PC-3 (cell line): Measurements from ENCODE around the gene FOLR1. TPM values are rescaled to one million over a fixed set of nuclear protein-coding genes. Genes with fewer than 3 reads are reported as not detected.
A peak's percentile ranks its signal among the peaks of the same experiment; 100 is the strongest.

Experiments used
- ATAC-seq: fragments of 200-7000 bp; cut with Tn5 transposase; 2 replicates; pipeline ENCODE4 v1.9.1; 2020; ENCODE audit warnings: mild to moderate bottlenecking, moderate library complexity
- BruUV-seq: library from RNA; stranded (reverse); fragments of 400-500 nt; replicated peaks from 2 replicates; lab custom pipeline; 2021; lab: Mats Ljungman, UMichigan
- CTCF ChIA-PET: fragments of 300-600 bp; sonication (Branson Sonifier 250); formaldehyde crosslinking; loops from one replicate; lab custom pipeline; 2022; ENCODE audit warnings: antibody characterized with exemption; lab: Charles Lee
- POLR2A ChIA-PET: fragments of 300-600 bp; sonication (Branson Sonifier 250); formaldehyde crosslinking; loops from one replicate; lab custom pipeline; 2022; ENCODE audit warnings: antibody characterized with exemption; ENCODE audit not compliant: unreplicated experiment; lab: Charles Lee
- DNase-seq: peaks from one replicate; pipeline ENCODE4 v3.0.0-alpha.2; 2015
- H2AFZ ChIP-seq: fragments of 300-600 bp; sonication (generic); 2 replicates; pipeline ENCODE4 v1.6.0; 2016; ENCODE audit warnings: antibody characterized with exemption, low read length
- H3F3A ChIP-seq: fragments of 300-600 bp; sonication (generic); one replicate; pipeline ENCODE4 v1.6.0; 2017; ENCODE audit warnings: antibody characterized with exemption, low read length, control low read depth, mild to moderate bottlenecking; ENCODE audit not compliant: unreplicated experiment
- H3K27ac ChIP-seq: fragments of 300-600 bp; sonication (generic); 2 replicates; pipeline ENCODE4 v1.5.1; 2016; ENCODE audit warnings: mild to moderate bottlenecking, low read length
- H3K27me3 ChIP-seq: fragments of 300-600 bp; sonication (generic); 2 replicates; pipeline ENCODE4 v1.6.1; 2016; ENCODE audit warnings: low read length, mixed read lengths
- H3K36me3 ChIP-seq: fragments of 300-600 bp; sonication (generic); 2 replicates; pipeline ENCODE4 v1.6.1; 2016; ENCODE audit warnings: low read depth, mixed run types, low read length, mixed read lengths
- H3K4me1 ChIP-seq: fragments of 300-600 bp; sonication (generic); 2 replicates; pipeline ENCODE4 v1.5.1; 2016; ENCODE audit warnings: low read length; ENCODE audit not compliant: insufficient read depth
- H3K4me2 ChIP-seq: fragments of 300-600 bp; sonication (generic); 2 replicates; pipeline ENCODE4 v1.6.0; 2016; ENCODE audit warnings: low read length
- H3K4me3 ChIP-seq: fragments of 300-600 bp; sonication (generic); 2 replicates; pipeline ENCODE4 v1.5.1; 2016; ENCODE audit warnings: mild to moderate bottlenecking, low read length, mixed read lengths
- H3K79me2 ChIP-seq: fragments of 300-600 bp; sonication (generic); 2 replicates; pipeline ENCODE4 v1.6.1; 2017; ENCODE audit warnings: low read length, mixed read lengths
- H3K9ac ChIP-seq: fragments of 300-600 bp; sonication (generic); 2 replicates; pipeline ENCODE4 v1.6.0; 2016; ENCODE audit warnings: mild to moderate bottlenecking, low read length
- H3K9me2 ChIP-seq: fragments of 300-600 bp; sonication (generic); replicated peaks from 2 replicates; pipeline ENCODE4 v1.6.1; 2016; ENCODE audit warnings: mixed run types, low read length, mixed read lengths
- H3K9me3 ChIP-seq: fragments of 300-600 bp; sonication (generic); 2 replicates; pipeline ENCODE4 v1.6.1; 2016; ENCODE audit warnings: low read length, mixed read lengths
- H4K20me1 ChIP-seq: fragments of 300-600 bp; sonication (generic); 2 replicates; pipeline ENCODE4 v1.6.1; 2016; ENCODE audit warnings: low read length, mixed read lengths
- CTCF ChIP-seq: fragments of 300-600 bp; sonication (generic); conservative IDR thresholded peaks from 2 replicates; pipeline ENCODE4 v1.5.1; 2017; ENCODE audit warnings: antibody characterized with exemption, low read depth, mild to moderate bottlenecking, low read length
- EZH2 ChIP-seq: fragments of 300-600 bp; sonication (generic); IDR thresholded peaks from one replicate; pipeline ENCODE4 v1.6.1; 2017; ENCODE audit warnings: antibody characterized with exemption, mild to moderate bottlenecking, low read length; ENCODE audit not compliant: unreplicated experiment
- EZH2phosphoT487 ChIP-seq: fragments of 300-600 bp; sonication (generic); IDR thresholded peaks from 2 replicates; pipeline ENCODE4 v1.6.1; 2018; ENCODE audit warnings: mild to moderate bottlenecking, antibody characterized with exemption, low read length, borderline replicate concordance
- intact Hi-C: fragments of 100-400 bp; cut with micrococcal nuclease; formaldehyde crosslinking; loops from 2 replicates; pipeline ENCODE4 v1.9.0; 2023
- total RNA-seq: library from RNA; depleted of rRNA; stranded (reverse); fragments of >200 nt; gene quantifications from 2 replicates; pipeline ENCODE4 v1.2.3, GENCODE V29; 2014

FOLR1 gene
- total RNA-seq, 1 experiment from 2014 or later: 0.36 TPM

- Histone ChIP-seq H3K9ac (no peak overlapping the region), H3K4me3 (no peak overlapping the region), H2AFZ (no peak overlapping the region), H3K27ac (no peak overlapping the region), H3K27me3 (no peaks in the 10 kb centered on the region), H3K4me2 (no peak overlapping the region), H3K9me3 (no peaks in the 10 kb centered on the region), H4K20me1 (no peaks in the 10 kb centered on the region), H3K79me2 (no peaks in the 10 kb centered on the region), H3K36me3 (peaks cover 57% of the 10 kb centered on the region), H3F3A (peaks cover 8% of the 10 kb centered on the region), H3K4me1 (no peaks in the 10 kb centered on the region), H3K9me2 (no peaks in the 10 kb centered on the region)
- DNase-seq (no peak), ATAC-seq (no peak)
- BruUV-seq: TSS peak; percentile 2
- no peak for TF ChIP-seq EZH2phosphoT487
- TF ChIP-seq CTCF: no peak
- no peak for TF ChIP-seq EZH2
- intact Hi-C loops: no loop called here
- POLR2A ChIA-PET: no interaction called here
- CTCF ChIA-PET: no interaction called here
Measured at GRCh38 chr11:72233056-72233772, 41.3 kb downstream of the FOLR1 start.

- ATAC-seq: no peak
- no peak overlapping the region for H3K4me3 ChIP-seq
- ChIA-PET POLR2A (no interaction called here), CTCF (interaction anchor here (0.6 kb wide), 1 partner anchor 74 kb away, joined by 8 read pairs; no protein-coding TSS in a partner anchor)
- intact Hi-C loops: no loop called here
- TF ChIP-seq EZH2phosphoT487 (no peak), EZH2 (no peak), CTCF (no peak)
- H3K27me3 ChIP-seq: no peaks in the 10 kb centered on the region
- no peak overlapping the region for H3K27ac ChIP-seq
- peaks cover 53% of the 10 kb centered on the region for H3K36me3 ChIP-seq
- BruUV-seq: no TSS peak
- no peak overlapping the region for H3K4me2 ChIP-seq
- no peak for DNase-seq
- no peaks in the 10 kb centered on the region for H3K79me2 ChIP-seq
- H3K9ac ChIP-seq: no peak overlapping the region
- no peaks in the 10 kb centered on the region for H3K9me2 ChIP-seq
- no peaks in the 10 kb centered on the region for H3K4me1 ChIP-seq
- no peak overlapping the region for H2AFZ ChIP-seq
- H4K20me1 ChIP-seq: no peaks in the 10 kb centered on the region
- no peaks in the 10 kb centered on the region for H3K9me3 ChIP-seq
- H3F3A ChIP-seq: peaks cover 8% of the 10 kb centered on the region
Measured at GRCh38 chr11:72233773-72234513, 42.0 kb downstream of the FOLR1 start.
